NCI-H2171 (cell line): ENCODE results near the gene TUG1.

Source experiments
- DNase-seq: peaks from one replicate; lab custom pipeline; 2025; lab: John Stamatoyannopoulos, UW

The TUG1 gene

GRCh38 chr22:31001124-31001770 lies 32.2 kb downstream of the TUG1 start:
- no peak for DNase-seq

- DNase-seq: no peak
These were observed 36.5 kb downstream of the TUG1 start for GRCh38 chr22:31005535-31005934.

GRCh38 chr22:31019191-31019930 lies 50.3 kb downstream of the TUG1 start:
- DNase-seq: no peak

GRCh38 chr22:31020334-31020733 lies 51.3 kb downstream of the TUG1 start:
- no peak for DNase-seq

GRCh38 chr22:31022516-31022915 lies 53.5 kb downstream of the TUG1 start:
- no peak for DNase-seq
